ENCODE data around the gene AMIGO1.

AMIGO1 gene

GRCh38 chr1:109537450-109538178 is 28.1 kb upstream of the AMIGO1 start:
- no peaks in the 10 kb centered on the region for H3K79me2 ChIP-seq (ENCODE audit: insufficient read depth, low read length)
- peaks cover 1% of the 10 kb centered on the region for H3K4me1 ChIP-seq (ENCODE audit: insufficient read depth, low read length, poor library complexity, severe bottlenecking)
- no peaks in the 10 kb centered on the region for H3K27me3 ChIP-seq (ENCODE audit: insufficient read depth, low read length, poor library complexity, severe bottlenecking)
- no peak overlapping the region for H3K4me3 ChIP-seq (ENCODE audit: low read length, poor library complexity, severe bottlenecking)
- no peaks in the 10 kb centered on the region for H3K9me2 ChIP-seq (replicated peaks; ENCODE audit: low read depth, low read length)
- H4K20me1 ChIP-seq (ENCODE audit: insufficient read depth, low read length, poor library complexity, severe bottlenecking) = no peaks in the 10 kb centered on the region
- no peaks in the 10 kb centered on the region for H3K36me3 ChIP-seq (ENCODE audit: insufficient read depth, low read length)
- H3K9ac ChIP-seq (ENCODE audit: low read depth, low read length, poor library complexity, severe bottlenecking) = no peak overlapping the region
- H3K4me2 ChIP-seq (ENCODE audit: low read depth, low read length, poor library complexity, severe bottlenecking) = no peak overlapping the region
- no peaks in the 10 kb centered on the region for H3F3A ChIP-seq (ENCODE audit: low read depth)
- no peak overlapping the region for H2AFZ ChIP-seq (ENCODE audit: low read length)
- no peaks in the 10 kb centered on the region for H3K9me3 ChIP-seq (ENCODE audit: insufficient read depth, low read depth, low read length)
- TF ChIP-seq EZH2phosphoT487 (IDR thresholded peaks at IDR 0.05; ENCODE audit: borderline replicate concordance) (no peak), CTCF (conservative IDR thresholded peaks at IDR 0.05; ENCODE audit: low read length) (no peak)

DNA sequence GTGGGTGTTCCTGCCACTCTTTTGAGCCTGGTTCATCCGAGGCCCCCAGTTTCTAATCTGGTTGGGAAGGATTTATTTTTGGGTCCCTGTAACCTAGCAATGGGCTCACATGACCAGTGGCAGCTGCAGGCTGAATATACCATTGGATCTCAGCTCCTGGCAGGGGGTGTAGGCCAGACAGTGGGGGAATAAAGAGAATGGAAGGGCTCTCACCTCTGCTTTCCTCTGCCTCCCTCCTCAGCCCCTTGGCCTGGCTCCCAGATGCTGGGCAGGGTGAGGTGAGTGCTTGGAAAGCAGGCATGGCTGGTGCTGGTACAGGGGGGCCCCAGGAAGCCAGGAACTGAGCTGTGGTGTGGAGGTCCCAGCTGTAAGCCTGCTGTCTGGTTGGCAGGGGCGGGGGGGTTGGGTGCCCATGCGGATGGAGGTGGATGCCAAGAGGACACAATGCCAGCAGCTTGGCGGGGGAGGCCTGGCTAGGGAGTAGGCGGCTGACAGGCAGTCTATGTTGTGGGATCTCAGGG is 26.5 kb upstream of the AMIGO1 start:
- Histone ChIP-seq H3K36me3 (ENCODE audit: insufficient read depth, low read length) (no peaks in the 10 kb centered on the region), H3K4me2 (ENCODE audit: low read depth, low read length, poor library complexity, severe bottlenecking) (no peak overlapping the region), H3K27me3 (ENCODE audit: insufficient read depth, low read length, poor library complexity, severe bottlenecking) (no peaks in the 10 kb centered on the region), H3K9me2 (replicated peaks; ENCODE audit: low read depth, low read length) (no peaks in the 10 kb centered on the region), H4K20me1 (ENCODE audit: insufficient read depth, low read length, poor library complexity, severe bottlenecking) (no peaks in the 10 kb centered on the region), H3F3A (ENCODE audit: low read depth) (no peaks in the 10 kb centered on the region), H3K9ac (ENCODE audit: low read depth, low read length, poor library complexity, severe bottlenecking) (no peak overlapping the region), H2AFZ (ENCODE audit: low read length) (no peak overlapping the region), H3K79me2 (ENCODE audit: insufficient read depth, low read length) (no peaks in the 10 kb centered on the region), H3K9me3 (ENCODE audit: insufficient read depth, low read depth, low read length) (no peaks in the 10 kb centered on the region), H3K4me3 (ENCODE audit: low read length, poor library complexity, severe bottlenecking) (no peak overlapping the region), H3K4me1 (ENCODE audit: insufficient read depth, low read length, poor library complexity, severe bottlenecking) (peaks cover 6% of the 10 kb centered on the region)
- no peak for TF ChIP-seq EZH2phosphoT487 (IDR thresholded peaks at IDR 0.05; ENCODE audit: borderline replicate concordance)
- no peak for TF ChIP-seq CTCF (conservative IDR thresholded peaks at IDR 0.05; ENCODE audit: low read length)

GRCh38 chr1:109535481-109535880 is 26.0 kb upstream of the AMIGO1 start:
- H3K4me2 ChIP-seq (ENCODE audit: low read depth, low read length, poor library complexity, severe bottlenecking) = no peak overlapping the region
- no peaks in the 10 kb centered on the region for H3F3A ChIP-seq (ENCODE audit: low read depth)

More at GRCh38 chr1:109535481-109535880, 26.0 kb upstream of the AMIGO1 start:
- H3K4me3 ChIP-seq (ENCODE audit: low read length, poor library complexity, severe bottlenecking) = no peak overlapping the region
- H3K79me2 ChIP-seq (ENCODE audit: insufficient read depth, low read length) = no peaks in the 10 kb centered on the region
- no peak overlapping the region for H3K9ac ChIP-seq (ENCODE audit: low read depth, low read length, poor library complexity, severe bottlenecking)
- peaks cover 9% of the 10 kb centered on the region for H3K4me1 ChIP-seq (ENCODE audit: insufficient read depth, low read length, poor library complexity, severe bottlenecking)
- TF ChIP-seq CTCF (conservative IDR thresholded peaks at IDR 0.05; ENCODE audit: low read length) (no peak), EZH2phosphoT487 (IDR thresholded peaks at IDR 0.05; ENCODE audit: borderline replicate concordance) (no peak)
- H3K36me3 ChIP-seq (ENCODE audit: insufficient read depth, low read length) = no peaks in the 10 kb centered on the region
- H3K27me3 ChIP-seq (ENCODE audit: insufficient read depth, low read length, poor library complexity, severe bottlenecking) = no peaks in the 10 kb centered on the region
- H4K20me1 ChIP-seq (ENCODE audit: insufficient read depth, low read length, poor library complexity, severe bottlenecking) = no peaks in the 10 kb centered on the region
- no peaks in the 10 kb centered on the region for H3K9me3 ChIP-seq (ENCODE audit: insufficient read depth, low read depth, low read length)
- no peaks in the 10 kb centered on the region for H3K9me2 ChIP-seq (replicated peaks; ENCODE audit: low read depth, low read length)
- H2AFZ ChIP-seq (ENCODE audit: low read length) = no peak overlapping the region

Data from Loucy (cell line).